Liver (tissue), 9 donors: ENCODE measurements around the gene DHX57. TPM values are rescaled to one million over a fixed set of nuclear protein-coding genes. Genes with fewer than 3 reads are reported as not detected.
A peak's percentile ranks its signal among the peaks of the same experiment; 100 is the strongest.

Experiments
- DNase-seq: peaks from one replicate; pipeline ENCODE4 v3.0.0-alpha.2; 2017; ENCODE audit warnings: low spot score
- H3K27ac ChIP-seq, 2 donors: one replicate each; pipeline ENCODE4 v1.7.0; 2013; ENCODE audit warnings: inconsistent platforms in 2 of 2, low read length in 2 of 2, control low read depth in 1 of 2, low read depth in 1 of 2, mild to moderate bottlenecking in 1 of 2
- H3K27me3 ChIP-seq, 4 donors: one replicate each; pipeline versions ENCODE4 v1.6.1 to v1.7.0; 2013; ENCODE audit warnings: low read length in 3 of 4, inconsistent platforms in 1 of 4, mild to moderate bottlenecking in 1 of 4, moderate library complexity in 1 of 4; ENCODE audit not compliant: control insufficient read depth in 4 of 4, insufficient read depth in 4 of 4
- H3K36me3 ChIP-seq, 4 donors: one replicate each; pipeline versions ENCODE4 v1.6.1 to v1.7.0; 2013; ENCODE audit warnings: low read length in 3 of 4, mild to moderate bottlenecking in 3 of 4, low read depth in 1 of 4, moderate library complexity in 1 of 4; ENCODE audit not compliant: control insufficient read depth in 4 of 4, insufficient read depth in 3 of 4
- H3K4me1 ChIP-seq, 4 donors: one replicate each; pipeline versions ENCODE4 v1.6.1 to v1.7.0; 2013; ENCODE audit warnings: low read length in 3 of 4, mild to moderate bottlenecking in 3 of 4, moderate library complexity in 1 of 4; ENCODE audit not compliant: control insufficient read depth in 4 of 4, insufficient read depth in 4 of 4
- H3K4me3 ChIP-seq, 3 donors: one replicate each; pipeline versions ENCODE4 v1.6.1 to v1.7.0; 2013; ENCODE audit warnings: low read length in 3 of 3, control low read depth in 1 of 3, low read depth in 1 of 3, mild to moderate bottlenecking in 1 of 3
- H3K9ac ChIP-seq, 2 donors: one replicate each; pipeline ENCODE4 v1.7.0; 2013; ENCODE audit warnings: low read length in 2 of 2, mild to moderate bottlenecking in 2 of 2, moderate library complexity in 2 of 2, control low read depth in 1 of 2, low read depth in 1 of 2
- H3K9me3 ChIP-seq, 4 donors: one replicate each; pipeline versions ENCODE4 v1.6.1 to v1.7.0; 2013; ENCODE audit warnings: low read length in 3 of 4; ENCODE audit not compliant: control insufficient read depth in 4 of 4
- ATF3 ChIP-seq: IDR thresholded peaks from 2 replicates; pipeline ENCODE4 v1.6.1; 2016; ENCODE audit warnings: antibody characterized with exemption
- CTCF ChIP-seq: fragments of 150-350 bp; IDR thresholded peaks from 2 replicates; pipeline ENCODE4 v1.5.1; 2017; ENCODE audit warnings: improper control_type of control experiment, low read depth, low read length; ENCODE audit not compliant: missing input control
- EGR1 ChIP-seq, 2 donors: IDR thresholded peaks; 2 replicates each; pipeline ENCODE4 v1.6.1; 2016 to 2018; ENCODE audit warnings: antibody characterized with exemption in 2 of 2, low read depth in 2 of 2
- FOXA1 ChIP-seq: IDR thresholded peaks from 2 replicates; pipeline ENCODE4 v1.6.1; 2016; ENCODE audit warnings: antibody characterized with exemption
- FOXA2 ChIP-seq: IDR thresholded peaks from 2 replicates; pipeline ENCODE4 v1.6.1; 2016; ENCODE audit warnings: antibody characterized with exemption
- HNF4G ChIP-seq: IDR thresholded peaks from 2 replicates; pipeline ENCODE4 v1.6.1; 2016; ENCODE audit warnings: antibody characterized with exemption
- JUND ChIP-seq, 2 donors: IDR thresholded peaks; 2 replicates each; pipeline ENCODE4 v1.6.1; 2016; ENCODE audit warnings: antibody characterized with exemption in 2 of 2
- NR2F2 ChIP-seq: IDR thresholded peaks from 2 replicates; pipeline ENCODE4 v1.6.1; 2016; ENCODE audit warnings: antibody characterized with exemption
- RAD21 ChIP-seq, 2 donors: IDR thresholded peaks; 2 replicates each; pipeline ENCODE4 v1.6.1; 2016; ENCODE audit warnings: antibody characterized with exemption in 2 of 2, mild to moderate bottlenecking in 2 of 2
- REST ChIP-seq: IDR thresholded peaks from 2 replicates; pipeline ENCODE4 v1.6.1; 2016; ENCODE audit warnings: antibody characterized with exemption, mild to moderate bottlenecking
- RXRA ChIP-seq, 2 donors: IDR thresholded peaks; 2 replicates each; pipeline ENCODE4 v1.6.1; 2017 to 2018; ENCODE audit warnings: antibody characterized with exemption in 2 of 2, mild to moderate bottlenecking in 1 of 2
- SP1 ChIP-seq: IDR thresholded peaks from 2 replicates; pipeline ENCODE4 v1.6.1; 2018; ENCODE audit warnings: antibody characterized with exemption, mild to moderate bottlenecking
- TAF1 ChIP-seq: conservative IDR thresholded peaks from 2 replicates; pipeline ENCODE4 v1.6.1; 2016; ENCODE audit warnings: antibody characterized with exemption, mild to moderate bottlenecking
- WGBS: extraction: QIAGEN DNeasy Blood & Tissue Kit; methylation state at CpG from one replicate; pipeline ENCODE4 v1.1.7; 2013; 5-methylcytosine and 5-hydroxymethylcytosine counted together
- polyA plus RNA-seq, 2 donors: library from polyadenylated mRNA; stranded (reverse) in 1 of 2; unstranded in 1 of 2; fragments of 200-250 nt in 1 of 2; fragments of >200 nt in 1 of 2; fragmentation: Nextera tagmentation in 1 of 2; extraction: Ambion mirVana in 1 of 2; gene quantifications; one replicate each; pipeline versions ENCODE4 v1.2.1 to v1.2.3, GENCODE V29; 2013 to 2015
- total RNA-seq, 2 donors: library from RNA; depleted of rRNA; stranded (reverse); fragments of >200 nt; gene quantifications; one replicate each; pipeline ENCODE4 v1.2.3, GENCODE V29; 2014
- TF ChIP-seq, protein P1 (sequence below): IDR thresholded peaks from 2 replicates; pipeline ENCODE4 v1.6.1; 2016; ENCODE audit warnings: antibody characterized with exemption
- donor health status: healthy.
- donor health status: healthy.
- donor health status: healthy.
- donor health status: healthy.
- donor health status: healthy.

The DHX57 gene
- total and polyA plus RNA-seq, 4 donors, result 2.8 to 8.7 (median 5.4) TPM

DNA sequence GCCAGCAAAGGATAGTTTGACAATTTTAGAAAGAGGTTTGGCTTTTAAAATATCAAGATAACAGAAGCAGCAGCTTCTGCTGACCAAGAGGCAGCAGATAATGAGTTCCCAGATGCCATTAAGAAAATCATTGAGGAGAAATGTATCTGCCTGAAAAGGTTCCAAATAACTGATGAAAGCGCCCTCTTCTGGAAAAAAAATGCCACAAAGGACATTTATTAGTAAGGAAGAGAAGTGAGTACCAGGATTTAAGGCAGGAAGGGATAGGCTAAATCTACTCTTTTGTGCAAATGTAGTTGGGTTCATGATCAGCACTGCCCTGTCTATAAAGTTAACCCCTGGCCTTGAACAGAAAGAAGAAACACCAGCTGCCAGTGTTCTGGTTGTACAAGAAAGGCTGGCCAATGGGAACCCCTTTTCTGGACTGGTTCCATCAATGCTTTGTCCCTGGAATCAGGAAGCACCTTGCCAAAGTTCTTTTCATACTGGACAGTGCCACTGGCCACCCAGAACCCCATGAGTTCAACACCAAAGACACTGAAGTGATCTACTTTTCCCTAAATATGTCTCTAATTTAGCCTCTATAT is 40.6 kb downstream of the DHX57 start:
- 55% methylated on average over 1 of the region's 1 CpG for WGBS
- Histone ChIP-seq H3K27me3 (no peaks in the 10 kb centered on the region), H3K4me3 (no peak overlapping the region), H3K27ac (no peak overlapping the region), H3K36me3 (peaks cover 0 to 4% (median under 1%) of the 10 kb centered on the region in 4 donors), H3K4me1 (no peaks in the 10 kb centered on the region), H3K9ac (no peak overlapping the region), H3K9me3 (no peaks in the 10 kb centered on the region)
- no peak for DNase-seq
- TF ChIP-seq CTCF (peak; percentile 19), HNF4G (no peak), RAD21 (IDR thresholded peaks at IDR 0.05) (peak; percentile 60 to 75)

- no peak for DNase-seq
- peaks cover 0 to 3% (median 0%) of the 10 kb centered on the region in 4 donors for H3K36me3 ChIP-seq
- no peaks in the 10 kb centered on the region for H3K9me3 ChIP-seq
- H3K27me3 ChIP-seq, result no peaks in the 10 kb centered on the region
- no peak overlapping the region for H3K9ac ChIP-seq
- H3K4me1 ChIP-seq, result no peaks in the 10 kb centered on the region
- TF ChIP-seq HNF4G, result no peak
- no peak for TF ChIP-seq FOXA2
- TF ChIP-seq JUND (IDR thresholded peaks at IDR 0.05), result no peak
- no peak for TF ChIP-seq TAF1
- TF ChIP-seq REST, result no peak
- TF ChIP-seq RXRA (IDR thresholded peaks at IDR 0.05), result no peak
- TF ChIP-seq ATF3, result no peak
- no peak for TF ChIP-seq CTCF
- TF ChIP-seq NR2F2, result no peak
- TF ChIP-seq SP1, result no peak
- no peak for TF ChIP-seq EGR1 (IDR thresholded peaks at IDR 0.05; ENCODE audit: low read depth in 2 of 2)
- TF ChIP-seq RAD21 (IDR thresholded peaks at IDR 0.05), result no peak
- TF ChIP-seq FOXA1, result no peak
- TF ChIP-seq, protein P1, sequence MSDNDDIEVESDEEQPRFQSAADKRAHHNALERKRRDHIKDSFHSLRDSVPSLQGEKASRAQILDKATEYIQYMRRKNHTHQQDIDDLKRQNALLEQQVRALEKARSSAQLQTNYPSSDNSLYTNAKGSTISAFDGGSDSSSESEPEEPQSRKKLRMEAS, result no peak
- 90% methylated on average over 6 of the region's 6 CpGs for WGBS
- no peak overlapping the region for H3K4me3 ChIP-seq
- no peak overlapping the region for H3K27ac ChIP-seq
These were observed 45.1 kb downstream of the DHX57 start for GRCh38 chr2:38830526-38831159.
